ENCODE results near the gene CPTP.

GRCh38 chr1:1284221-1285101, 40.1 kb upstream of the CPTP start:
- TF ChIP-seq EZH2phosphoT487 (IDR thresholded peaks at IDR 0.05; ENCODE audit: borderline replicate concordance) (no peak), CTCF (conservative IDR thresholded peaks at IDR 0.05; ENCODE audit: low read length) (no peak)
